K562 (cell line): Measurements from ENCODE around the gene ASPDH. TPM values are rescaled to one million over a fixed set of nuclear protein-coding genes. Genes with fewer than 3 reads are reported as not detected.

ENCODE experiments used
- ATAC-seq: fragments of 200-7000 bp; cut with Tn5 transposase; 3 replicates; pipeline ENCODE4 v1.9.1; 2020; ENCODE audit warnings: moderate library complexity
- BruUV-seq: library from RNA; stranded (reverse); fragments of 400-500 nt; replicated peaks from 2 replicates; lab custom pipeline; 2021; lab: Mats Ljungman, UMichigan
- CTCF ChIA-PET: fragments of 300-600 bp; formaldehyde crosslinking; extraction: SDS; loops from one replicate; lab custom pipeline; 2021; ENCODE audit warnings: low intra/inter-chr PET ratio; lab: Yijun Ruan, JAX
- POLR2A ChIA-PET: fragments of 300-600, 350-650 bp; sonication (Branson Sonifier 250); formaldehyde crosslinking; extraction: SDS; loops from one replicate; lab custom pipeline; 2021; ENCODE audit warnings: antibody characterized with exemption, inconsistent platforms; lab: Yijun Ruan, JAX
- DNase-seq, 4 experiments: peaks; one replicate each; pipeline versions ENCODE4 v3.0.0 to v3.0.0-alpha.2; 2011 to 2018; ENCODE audit warnings: low spot score in 3 of 4, mixed read lengths in 3 of 4; ENCODE audit errors: extremely low read depth in 1 of 4
- FAIRE-seq: peaks from 2 replicates; lab custom pipeline; 2011; peaks lifted over from hg19 to GRCh38; lab: Jason Lieb, UNC
- H2AFZ ChIP-seq: 2 replicates; pipeline ENCODE4 v1.6.0; 2011; ENCODE audit warnings: low read depth, low read length, control low read depth, inconsistent platforms
- H3K27ac ChIP-seq: fragments of 200-600 bp; 3 replicates; pipeline ENCODE4 v1.8.0; 2011; ENCODE audit warnings: low read depth, mild to moderate bottlenecking, control low read depth, inconsistent platforms, low read length, moderate library complexity, mixed read lengths; ENCODE audit errors: extremely low read depth
- H3K27me3 ChIP-seq, 2 experiments: fragments of 300-600 bp in 1 of 2; 2 replicates in 1 of 2; 3 replicates in 1 of 2; pipeline versions ENCODE4 v1.6.0 to v1.8.0; 2011; ENCODE audit warnings: inconsistent platforms in 2 of 2, low read length in 2 of 2, mild to moderate bottlenecking in 1 of 2, mixed read lengths in 1 of 2, moderate library complexity in 1 of 2; ENCODE audit not compliant: control insufficient read depth in 2 of 2, insufficient read depth in 2 of 2
- H3K36me3 ChIP-seq: fragments of 300-600 bp; 3 replicates; pipeline ENCODE4 v1.8.0; 2011; ENCODE audit warnings: mild to moderate bottlenecking, low read length, inconsistent platforms; ENCODE audit not compliant: control insufficient read depth, insufficient read depth
- H3K4me1 ChIP-seq, 2 experiments: fragments of 200-600 bp in 1 of 2; replicated peaks in 1 of 2; 2 replicates in 1 of 2; 3 replicates in 1 of 2; pipeline versions ENCODE4 v1.5.1 to v1.8.0; 2011; ENCODE audit warnings: inconsistent platforms in 2 of 2, low read length in 2 of 2, mild to moderate bottlenecking in 1 of 2, mixed read lengths in 1 of 2, moderate library complexity in 1 of 2; ENCODE audit not compliant: control insufficient read depth in 2 of 2, insufficient read depth in 2 of 2
- H3K4me2 ChIP-seq: 2 replicates; pipeline ENCODE4 v1.6.1; 2011; ENCODE audit warnings: low read length, control low read depth, inconsistent platforms, mixed read lengths; ENCODE audit not compliant: insufficient read depth
- H3K4me3 ChIP-seq: fragments of 200-600 bp; sonication (generic), shearing (Covaris generic); 2 replicates; pipeline ENCODE4 v1.5.1; 2016; ENCODE audit warnings: control low read depth, inconsistent platforms
- H3K79me2 ChIP-seq: fragments of 200-600 bp; 3 replicates; pipeline ENCODE4 v1.8.0; 2011; ENCODE audit warnings: low read length, inconsistent platforms; ENCODE audit not compliant: control insufficient read depth, insufficient read depth
- H3K9ac ChIP-seq, 2 experiments: 2 replicates each; pipeline versions ENCODE4 v1.6.0 to v1.6.1; 2011; ENCODE audit warnings: low read depth in 2 of 2, low read length in 2 of 2, control low read depth in 1 of 2, inconsistent platforms in 1 of 2, mild to moderate bottlenecking in 1 of 2, mixed read lengths in 1 of 2; ENCODE audit not compliant: insufficient read depth in 1 of 2
- H3K9me1 ChIP-seq: one replicate; pipeline ENCODE4 v1.6.0; 2011; ENCODE audit warnings: inconsistent platforms, mild to moderate bottlenecking, low read length, moderate library complexity; ENCODE audit not compliant: control insufficient read depth, insufficient read depth
- H3K9me3 ChIP-seq: replicated peaks from 2 replicates; pipeline ENCODE4 v1.5.1; 2011; ENCODE audit warnings: low read depth, low read length, inconsistent platforms; ENCODE audit not compliant: control insufficient read depth, insufficient read depth
- H4K20me1 ChIP-seq: replicated peaks from 2 replicates; pipeline ENCODE4 v1.6.1; 2011; ENCODE audit warnings: low read length, inconsistent platforms, mixed read lengths; ENCODE audit not compliant: control insufficient read depth, insufficient read depth
- CHD2 ChIP-seq: IDR thresholded peaks from 2 replicates; pipeline ENCODE4 v1.6.1; 2011; ENCODE audit warnings: low read depth, low read length
- DACH1 ChIP-seq: fragments of 450-650 bp; IDR thresholded peaks from 2 replicates; pipeline ENCODE4 v1.6.1; 2018; ENCODE audit not compliant: partially characterized antibody
- IRF2 ChIP-seq: sonication (generic); formaldehyde crosslinking; IDR thresholded peaks from 2 replicates; pipeline ENCODE4 v1.8.1; 2022; ENCODE audit warnings: mild to moderate bottlenecking, missing genetic modification reagents
- MCM5 ChIP-seq: fragments of 450-650 bp; IDR thresholded peaks from 2 replicates; pipeline ENCODE4 v1.6.1; 2016; ENCODE audit warnings: low read depth
- MYNN ChIP-seq, 2 experiments: sonication (generic); formaldehyde crosslinking in 1 of 2; IDR thresholded peaks; 2 replicates each; pipeline versions ENCODE4 v1.5.0 to v1.6.1; 2016 to 2020; ENCODE audit warnings: antibody characterized with exemption in 1 of 2, missing genetic modification reagents in 1 of 2
- NFIC ChIP-seq: fragments of 450-650 bp; IDR thresholded peaks from 2 replicates; pipeline ENCODE4 v1.6.1; 2017; ENCODE audit warnings: mild to moderate bottlenecking, inconsistent platforms
- ZNF561 ChIP-seq: fragments of 450-650 bp; formaldehyde crosslinking; conservative IDR thresholded peaks from 2 replicates; pipeline ENCODE4 v1.4.0; 2020; ENCODE audit warnings: mild to moderate bottlenecking, moderate library complexity
- WGBS: fragments of 100-300 bp; shearing (Covaris generic); methylation state at CpG from one replicate; pipeline ENCODE4 v1.1.6; 2016; ENCODE audit warnings: low coverage, mixed read lengths; ENCODE audit not compliant: insufficient coverage; ENCODE audit errors: missing lambda C conversion rate; 5-methylcytosine and 5-hydroxymethylcytosine counted together
- in situ Hi-C: fragments of 300-500 bp; cut with MboI; formaldehyde crosslinking; loops from 4 replicates; pipeline ENCODE4 v1.15.0; 2018; ENCODE audit warnings: inconsistent platforms, mixed read lengths
- intact Hi-C: fragments of 100-400 bp; cut with micrococcal nuclease; formaldehyde crosslinking; loops from 2 replicates; pipeline ENCODE4 v1.14.2; 2022
- polyA plus RNA-seq, 8 experiments: library from polyadenylated mRNA; depleted of rRNA in 4 of 8; stranded (reverse) in 5 of 8; unstranded in 3 of 8; fragments of >200 nt; fragmentation: Nextera tagmentation in 2 of 8; fragmentation: Illumina TruSeq in 1 of 8; extraction: Ambion mirVana in 2 of 8; extraction: Trizol in 1 of 8; gene quantifications; 2 replicates each; pipeline versions ENCODE4 v1.2.1 to v1.2.3, GENCODE V29; 2011 to 2014; ENCODE audit warnings: inconsistent platforms in 1 of 8, missing spikeins in 1 of 8
- total RNA-seq, 7 experiments: library from RNA; depleted of rRNA in 6 of 7; stranded (reverse); fragments of >200 nt in 6 of 7; fragmentation: Illumina TruSeq in 2 of 7; extraction: Trizol in 2 of 7; gene quantifications; 2 replicates each; pipeline versions ENCODE4 v1.2.1 to v1.2.3, GENCODE V29; 2011 to 2021; ENCODE audit warnings: low replicate concordance in 1 of 7

Gene ASPDH
- total and polyA plus RNA-seq, 9 of the 15 experiments (the other 6 are each of a cell fraction or from before 2014, with no cell fraction given) = not detected

DNA sequence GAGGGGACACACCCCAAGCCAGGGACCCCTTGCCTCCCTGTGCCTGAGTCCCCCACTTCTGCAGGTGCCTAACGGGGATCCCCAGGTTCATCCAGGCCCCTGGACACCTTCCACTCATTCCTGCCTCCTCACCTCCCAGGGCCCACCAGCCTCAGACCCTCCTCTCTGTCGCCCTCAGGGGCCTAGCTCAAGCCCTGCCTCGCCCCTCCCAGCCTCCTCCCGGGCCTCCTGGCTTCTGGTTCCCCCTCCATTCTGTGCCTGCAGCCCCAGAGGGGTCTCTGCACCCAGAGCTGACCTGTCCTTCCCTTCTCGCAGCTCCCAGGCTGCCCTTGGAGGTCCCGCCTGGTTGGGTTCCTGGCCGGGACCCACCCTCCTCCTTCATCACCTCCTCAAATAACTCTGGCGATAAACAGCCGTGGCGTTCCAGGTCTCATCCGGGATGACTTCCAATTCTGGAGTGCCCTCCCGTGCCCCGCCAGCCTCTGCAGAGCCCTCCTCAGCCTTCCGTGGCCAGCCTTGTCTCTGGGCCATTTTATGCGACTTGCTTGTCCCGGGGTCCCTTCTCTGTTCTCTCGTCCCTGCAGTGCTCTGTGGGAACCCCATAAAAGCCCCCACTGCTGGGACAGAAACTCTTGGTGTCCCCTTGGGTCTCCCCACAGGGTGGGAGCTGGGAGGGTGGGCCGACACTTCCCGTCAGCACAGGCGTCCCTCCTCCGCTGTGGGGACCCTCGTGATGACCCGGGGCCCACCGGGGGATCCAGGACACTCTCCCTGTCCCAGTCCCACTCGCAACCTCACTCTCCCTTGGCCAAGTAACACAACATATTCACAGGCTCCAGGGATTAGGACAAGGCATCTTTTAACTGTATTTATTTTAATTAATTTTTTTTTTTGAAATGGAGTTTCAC lies 11.9 kb downstream of the ASPDH start:
- no peaks in the 10 kb centered on the region for H3K9me3 ChIP-seq
- no peak for FAIRE-seq
- POLR2A ChIA-PET = interaction anchor here (0.5 to 0.6 kb wide), 2 partner anchors 151 to 200 kb away, joined by 3 to 4 read pairs; no protein-coding TSS in a partner anchor
- CTCF ChIA-PET = no interaction called here
- H3K9me1 ChIP-seq = no peaks in the 10 kb centered on the region
- peaks cover 0 to 33% of the 10 kb centered on the region in 2 experiments; a peak in 4 of 5 replicates for H3K4me1 ChIP-seq
- ATAC-seq = no peak
- no TSS peak for BruUV-seq
- no peak overlapping the region for H3K27ac ChIP-seq
- H3K79me2 ChIP-seq = no peaks in the 10 kb centered on the region
- no peak overlapping the region for H3K4me3 ChIP-seq
- in situ Hi-C loops (no loop called here), intact Hi-C loops (no loop called here)
- TF ChIP-seq MYNN (IDR thresholded peaks at IDR 0.05) (no peak), MYNN (CRISPR knock-in tag; IDR thresholded peaks at IDR 0.05) (no peak), DACH1 (no peak), ZNF561 (CRISPR knock-in tag) (no peak), MCM5 (no peak), CHD2 (no peak), IRF2 (CRISPR knock-in tag) (no peak), NFIC (no peak)
- H4K20me1 ChIP-seq = no peaks in the 10 kb centered on the region
- H3K27me3 ChIP-seq = no peaks in the 10 kb centered on the region
- H3K4me2 ChIP-seq = no peak overlapping the region
- WGBS = 55% methylated on average over 25 of the region's 25 CpGs
- no peaks in the 10 kb centered on the region for H3K36me3 ChIP-seq
- DNase-seq = no peak
- H2AFZ ChIP-seq = no peak overlapping the region
- H3K9ac ChIP-seq = peak overlapping the region in 1 of 2 experiments; percentile 66; a peak in 1 of 4 replicates
